Erythroblast (primary cell): ENCODE data around the gene BSPRY.

ENCODE experiments used
- GATA1 ChIP-seq: IDR thresholded peaks from 2 replicates; pipeline ENCODE4 v1.6.1; 2011; ENCODE audit warnings: low read depth, mild to moderate bottlenecking, control low read depth, low read length, moderate library complexity
- POLR2A ChIP-seq: IDR thresholded peaks from 2 replicates; pipeline ENCODE4 v1.6.1; 2011; ENCODE audit warnings: mild to moderate bottlenecking, low read length

DNA sequence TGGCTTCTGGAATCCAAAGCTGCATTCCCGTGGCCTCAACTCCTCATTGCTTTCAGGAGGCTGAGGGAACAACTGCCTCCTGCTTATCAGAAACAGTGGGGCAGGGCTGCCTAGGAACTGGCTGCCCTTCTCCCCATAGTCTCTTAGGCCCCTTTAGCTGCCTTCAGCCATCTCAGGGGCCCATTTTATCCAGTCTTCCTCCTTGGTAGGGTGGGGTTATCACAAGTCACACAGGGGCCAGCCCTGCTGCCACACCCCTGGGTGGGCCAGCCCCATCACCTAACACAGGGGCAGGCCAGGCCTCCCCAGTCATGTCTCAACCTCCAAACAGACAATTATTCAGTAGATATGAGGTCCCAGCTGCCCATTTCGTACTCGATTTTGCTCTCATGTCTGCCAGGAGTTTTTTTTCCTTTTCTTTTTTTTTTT is 47.9 kb downstream of the BSPRY start:
- TF ChIP-seq POLR2A (peak; percentile 89), GATA1 (no peak)
